ENCODE measurements around the gene CCDC27. TPM values are rescaled to one million over a fixed set of nuclear protein-coding genes. Genes with fewer than 3 reads are reported as not detected.

CCDC27 gene
- total and polyA plus RNA-seq, 2 donors (not counting 1 experiment from before 2014, with no cell fraction given) = not detected

DNA sequence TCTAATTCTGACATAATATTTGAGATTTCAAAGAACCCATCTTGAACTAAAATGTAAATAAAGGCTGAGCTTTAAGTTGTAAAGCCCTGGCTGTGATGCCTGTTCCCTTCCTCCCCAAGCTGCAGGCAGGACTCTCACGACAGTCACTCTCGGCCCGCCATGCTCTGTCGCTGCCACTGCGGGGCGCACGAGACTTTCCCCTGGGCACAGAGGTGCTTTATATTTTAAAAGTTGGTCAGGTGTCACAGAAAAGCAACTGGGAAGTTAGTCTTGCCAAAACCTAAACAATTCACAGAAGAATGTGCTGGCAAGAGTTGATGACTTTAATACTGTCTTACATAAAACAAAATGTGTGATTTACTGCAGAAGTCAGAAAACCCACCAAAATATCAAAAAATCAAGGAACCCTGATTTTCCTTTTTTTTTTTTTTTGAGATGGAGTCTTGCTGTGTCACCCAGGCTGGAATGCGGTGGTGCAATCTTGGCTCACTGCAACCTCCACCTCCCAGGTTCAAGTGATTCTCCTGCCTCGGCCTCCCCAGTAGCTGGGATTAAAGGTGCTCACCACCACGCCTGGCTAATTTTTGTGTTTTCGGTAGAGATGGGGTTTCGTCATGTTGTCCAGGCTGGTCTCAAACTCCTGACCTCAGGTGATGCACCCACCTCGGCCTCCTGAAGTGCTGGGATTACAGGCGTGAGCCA, 33.4 kb downstream of the CCDC27 start:
- Histone ChIP-seq H3K27me3 (replicated peaks in 1 of 4; ENCODE audit: control extremely low read depth in 1 of 4, control insufficient read depth in 3 of 4, insufficient read depth in 4 of 4, low read length in 3 of 4) (no peaks in the 10 kb centered on the region), H3K9me3 (ENCODE audit: control extremely low read depth in 1 of 3, control insufficient read depth in 2 of 3, insufficient read depth in 1 of 3, low read length in 2 of 3) (no peaks in the 10 kb centered on the region), H3K4me2 (replicated peaks; ENCODE audit: low read depth, low read length, poor library complexity, severe bottlenecking) (no peak overlapping the region), H4K20me1 (ENCODE audit: control insufficient read depth, insufficient read depth, low read length, poor library complexity, severe bottlenecking) (peaks cover 44% of the 10 kb centered on the region), H2AFZ (ENCODE audit: insufficient read depth, low read depth, low read length, poor library complexity, severe bottlenecking) (no peak overlapping the region), H3K27ac (ENCODE audit: low read length in 2 of 2) (no peak overlapping the region), H3K36me3 (replicated peaks in 1 of 2; ENCODE audit: control extremely low read depth in 1 of 2, control insufficient read depth in 1 of 2, extremely low read depth in 1 of 2, insufficient read depth in 2 of 2, low read length in 1 of 2) (peaks cover 0 to 63% of the 10 kb centered on the region in 2 experiments), H3K9ac (ENCODE audit: low read length) (no peak overlapping the region), H3K4me3 (ENCODE audit: control extremely low read depth in 1 of 5, extremely low read depth in 1 of 5, insufficient read depth in 1 of 5, low read depth in 2 of 5, low read length in 4 of 5) (no peak overlapping the region), H3K4me1 (ENCODE audit: control insufficient read depth in 2 of 2, insufficient read depth in 2 of 2, low read length in 2 of 2) (no peaks in the 10 kb centered on the region), H3K79me2 (ENCODE audit: control insufficient read depth, insufficient read depth, low read length) (peaks cover 27% of the 10 kb centered on the region)
- Mint-ChIP-seq H3K4me1 (peaks cover 5% of the 10 kb centered on the region), H3K4me3 (no peak overlapping the region), H3K9me3 (ENCODE audit: insufficient read depth) (no peaks in the 10 kb centered on the region), H3K27me3 (no peaks in the 10 kb centered on the region), H3K27ac (no peak overlapping the region)
- ChIA-PET CTCF (interaction anchor here (0.7 kb wide), 1 partner anchor 73 kb away, joined by 3 read pairs; no protein-coding TSS in a partner anchor), POLR2A (interaction anchor here (0.7 kb wide), 1 partner anchor 108 kb away, joined by 4 read pairs; no protein-coding TSS in a partner anchor)
- TF ChIP-seq, protein P1, sequence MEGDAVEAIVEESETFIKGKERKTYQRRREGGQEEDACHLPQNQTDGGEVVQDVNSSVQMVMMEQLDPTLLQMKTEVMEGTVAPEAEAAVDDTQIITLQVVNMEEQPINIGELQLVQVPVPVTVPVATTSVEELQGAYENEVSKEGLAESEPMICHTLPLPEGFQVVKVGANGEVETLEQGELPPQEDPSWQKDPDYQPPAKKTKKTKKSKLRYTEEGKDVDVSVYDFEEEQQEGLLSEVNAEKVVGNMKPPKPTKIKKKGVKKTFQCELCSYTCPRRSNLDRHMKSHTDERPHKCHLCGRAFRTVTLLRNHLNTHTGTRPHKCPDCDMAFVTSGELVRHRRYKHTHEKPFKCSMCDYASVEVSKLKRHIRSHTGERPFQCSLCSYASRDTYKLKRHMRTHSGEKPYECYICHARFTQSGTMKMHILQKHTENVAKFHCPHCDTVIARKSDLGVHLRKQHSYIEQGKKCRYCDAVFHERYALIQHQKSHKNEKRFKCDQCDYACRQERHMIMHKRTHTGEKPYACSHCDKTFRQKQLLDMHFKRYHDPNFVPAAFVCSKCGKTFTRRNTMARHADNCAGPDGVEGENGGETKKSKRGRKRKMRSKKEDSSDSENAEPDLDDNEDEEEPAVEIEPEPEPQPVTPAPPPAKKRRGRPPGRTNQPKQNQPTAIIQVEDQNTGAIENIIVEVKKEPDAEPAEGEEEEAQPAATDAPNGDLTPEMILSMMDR (IDR thresholded peaks at IDR 0.05) = no peak
- TF ChIP-seq EZH2 (IDR thresholded peaks at IDR 0.05; ENCODE audit: borderline replicate concordance, insufficient read depth, low read depth, low read length, poor library complexity, severe bottlenecking) = no peak
- 88% methylated on average over 11 of the region's 14 CpGs for WGBS (ENCODE audit: insufficient coverage)
- no peak for DNase-seq
- ATAC-seq (ENCODE audit: low read depth) = no peak
- intact Hi-C loops (cut with micrococcal nuclease) = no loop called here
